Measurements from ENCODE around the gene GPR149.
"Not testable (repeated sequence)": the region's sequence is repeated elsewhere in the genome, so short reads cannot be mapped to it uniquely, and the experiment has no call there.

The GPR149 gene

GRCh38 chr3:154430014-154430413, at the start of gene GPR149:
Gene GPR149, minus strand, starts transcription at chr3:154430190. Its CDS starts 575 bp downstream, at chr3:154429615.
- peak; percentile 3 for DNase-seq (ENCODE audit: low spot score)

- DNase-seq (ENCODE audit: low spot score) = no peak
These were observed 43.8 kb upstream of the GPR149 start for GRCh38 chr3:154473769-154474168.

- no peak for DNase-seq (ENCODE audit: low spot score)
These were observed 39.6 kb upstream of the GPR149 start for GRCh38 chr3:154469585-154469984.

GRCh38 chr3:154464440-154465190, 34.6 kb upstream of the GPR149 start:
- DNase-seq (ENCODE audit: low spot score) = no peak

GRCh38 chr3:154458560-154458959, 28.6 kb upstream of the GPR149 start:
- DNase-seq (ENCODE audit: low spot score) = no peak

- not testable (repeated sequence) for DNase-seq (ENCODE audit: low spot score)
These were observed 9.1 kb upstream of the GPR149 start for GRCh38 chr3:154439081-154439480.

GRCh38 chr3:154431043-154431442, 1.1 kb upstream of the GPR149 start:
- no peak for DNase-seq (ENCODE audit: low spot score)

- peak; percentile 12 for DNase-seq (ENCODE audit: low spot score)
These were observed 1.4 kb downstream of the GPR149 start for GRCh38 chr3:154428286-154429206.

- DNase-seq (ENCODE audit: low spot score) = peak; percentile 2
These were observed 2.2 kb downstream of the GPR149 start for GRCh38 chr3:154427685-154428285.

GRCh38 chr3:154422694-154423093, 7.3 kb downstream of the GPR149 start:
- no peak for DNase-seq (ENCODE audit: low spot score)

GRCh38 chr3:154421083-154421482, 8.9 kb downstream of the GPR149 start:
- DNase-seq (ENCODE audit: low spot score) = no peak

- DNase-seq (ENCODE audit: low spot score) = no peak
These were observed 31.7 kb downstream of the GPR149 start for GRCh38 chr3:154398084-154398967.

GRCh38 chr3:154389861-154390260, 40.1 kb downstream of the GPR149 start:
- no peak for DNase-seq (ENCODE audit: low spot score)

- peak; percentile 40 for DNase-seq (ENCODE audit: low spot score)
These were observed 45.5 kb downstream of the GPR149 start for GRCh38 chr3:154384479-154384878.

GRCh38 chr3:154378311-154378710, 51.7 kb downstream of the GPR149 start:
- DNase-seq (ENCODE audit: low spot score) = no peak

GRCh38 chr3:154367221-154367620, 62.8 kb downstream of the GPR149 start:
- no peak for DNase-seq (ENCODE audit: low spot score)

- no peak for DNase-seq (ENCODE audit: low spot score)
These were observed 65.1 kb downstream of the GPR149 start for GRCh38 chr3:154364849-154365248.

GRCh38 chr3:154361099-154361498, 68.9 kb downstream of the GPR149 start:
- DNase-seq (ENCODE audit: low spot score) = no peak

- DNase-seq (ENCODE audit: low spot score) = no peak
These were observed 74.0 kb downstream of the GPR149 start for GRCh38 chr3:154356009-154356408.

- DNase-seq (ENCODE audit: low spot score) = no peak
These were observed 80.8 kb downstream of the GPR149 start for GRCh38 chr3:154349223-154349622.

GRCh38 chr3:154345422-154346122, 84.4 kb downstream of the GPR149 start:
- DNase-seq (ENCODE audit: low spot score) = no peak
